Lung (tissue), 12 donors: ENCODE results near the gene COL4A2. TPM values are rescaled to one million over a fixed set of nuclear protein-coding genes. Genes with fewer than 3 reads are reported as not detected.
"Not testable (repeated sequence)": the region's sequence is repeated elsewhere in the genome, so short reads cannot be mapped to it uniquely, and the experiment has no call there.

Experiments
- ATAC-seq: fragments of 200-7000 bp; cut with Tn5 transposase; one replicate; pipeline ENCODE4 v1.9.1; 2020; ENCODE audit warnings: moderate number of reproducible peaks; ENCODE audit not compliant: insufficient read depth, low FRiP score
- DNase-seq, 3 donors: peaks; one replicate each; pipeline ENCODE4 v3.0.0-alpha.2; 2013 to 2017
- H3K27ac ChIP-seq, 2 donors: one replicate each; pipeline ENCODE4 v1.5.1; 2013; ENCODE audit warnings: mild to moderate bottlenecking in 2 of 2, moderate library complexity in 2 of 2, control low read depth in 1 of 2, inconsistent platforms in 1 of 2, low read depth in 1 of 2, low read length in 1 of 2
- H3K27me3 ChIP-seq, 3 donors: one replicate each; pipeline ENCODE4 v1.5.1; 2013; ENCODE audit warnings: low read length in 2 of 3; ENCODE audit not compliant: control insufficient read depth in 3 of 3, insufficient read depth in 3 of 3
- H3K36me3 ChIP-seq, 4 donors: one replicate each; pipeline ENCODE4 v1.5.1; 2013; ENCODE audit warnings: low read length in 4 of 4, mild to moderate bottlenecking in 1 of 4, moderate library complexity in 1 of 4; ENCODE audit not compliant: control insufficient read depth in 4 of 4, insufficient read depth in 4 of 4
- H3K4me1 ChIP-seq, 5 donors: one replicate each; pipeline ENCODE4 v1.5.1; 2013; ENCODE audit warnings: low read length in 5 of 5, mild to moderate bottlenecking in 2 of 5, moderate library complexity in 1 of 5; ENCODE audit not compliant: control insufficient read depth in 5 of 5, insufficient read depth in 5 of 5
- H3K4me3 ChIP-seq: one replicate; pipeline ENCODE4 v1.5.1; 2013; ENCODE audit warnings: mild to moderate bottlenecking, control low read depth, moderate library complexity
- H3K9ac ChIP-seq, 2 donors: one replicate each; pipeline ENCODE4 v1.5.1; 2013; ENCODE audit warnings: low read length in 2 of 2, control low read depth in 1 of 2; ENCODE audit not compliant: insufficient read depth in 1 of 2
- H3K9me3 ChIP-seq, 4 donors: one replicate each; pipeline ENCODE4 v1.5.1; 2013; ENCODE audit warnings: low read length in 3 of 4, mild to moderate bottlenecking in 1 of 4, moderate library complexity in 1 of 4; ENCODE audit not compliant: control insufficient read depth in 4 of 4, insufficient read depth in 3 of 4
- CTCF ChIP-seq: IDR thresholded peaks from 2 replicates; pipeline ENCODE4 v1.5.1; 2012; ENCODE audit warnings: mild to moderate bottlenecking; ENCODE audit errors: control extremely low read depth, extremely low read depth
- WGBS, 2 donors: extraction: QIAGEN DNeasy Blood & Tissue Kit; methylation state at CpG; one replicate each; pipeline ENCODE4 v1.1.7; 2013; 5-methylcytosine and 5-hydroxymethylcytosine counted together
- polyA plus RNA-seq, 2 donors: library from polyadenylated mRNA; stranded (reverse); fragments of 200-250 nt; gene quantifications; one replicate each; pipeline ENCODE4 v1.2.1, GENCODE V29; 2013
- total RNA-seq, 2 donors: library from RNA; depleted of rRNA in 1 of 2; stranded (reverse); fragments of >200 nt in 1 of 2; gene quantifications; one replicate each; pipeline ENCODE4 v1.2.1, GENCODE V29; 2014 to 2021
- donor health status: control.
- donor health status: control.
- donor health status: Bipolar disorder and iron deficiency.
- donor health status: healthy.
- donor health status: DM: yes; HTN: yes; CAD: no.

The COL4A2 gene
- total and polyA plus RNA-seq, 4 donors: 169 to 627 (median 339) TPM

- TF ChIP-seq CTCF: no peak
- H3K36me3 ChIP-seq: peaks cover 12 to 31% (median 23%) of the 10 kb centered on the region in 4 donors
- no peak overlapping the region for H3K4me3 ChIP-seq
- ATAC-seq: no peak
- no peak for DNase-seq
- H3K27ac ChIP-seq: no peak overlapping the region
- no peaks in the 10 kb centered on the region for H3K27me3 ChIP-seq
- H3K4me1 ChIP-seq: no peaks in the 10 kb centered on the region
- WGBS, 2 donors: 91 to 92% methylated on average over 18 of the region's 18 CpGs
- H3K9ac ChIP-seq: no peak overlapping the region
- no peaks in the 10 kb centered on the region for H3K9me3 ChIP-seq
Measured at GRCh38 chr13:110484290-110485048, 177.4 kb downstream of the COL4A2 start.

GRCh38 chr13:110485604-110486003, 178.5 kb downstream of the COL4A2 start:
- Histone ChIP-seq H3K36me3 (peaks cover 12 to 36% (median 23%) of the 10 kb centered on the region in 4 donors), H3K27ac (no peak overlapping the region), H3K9ac (no peak overlapping the region), H3K4me1 (no peaks in the 10 kb centered on the region), H3K27me3 (no peaks in the 10 kb centered on the region), H3K4me3 (no peak overlapping the region), H3K9me3 (no peaks in the 10 kb centered on the region)
- no peak for ATAC-seq
- DNase-seq: no peak
- WGBS, 2 donors: 67 to 80% methylated on average over 9 of the region's 9 CpGs
- TF ChIP-seq CTCF: no peak

GRCh38 chr13:110486061-110486715, 179.1 kb downstream of the COL4A2 start:
- Histone ChIP-seq H3K9me3 (no peaks in the 10 kb centered on the region), H3K9ac (no peak overlapping the region), H3K36me3 (peaks cover 14 to 36% (median 25%) of the 10 kb centered on the region in 4 donors), H3K4me3 (no peak overlapping the region), H3K27me3 (no peaks in the 10 kb centered on the region), H3K4me1 (no peaks in the 10 kb centered on the region), H3K27ac (no peak overlapping the region)
- WGBS, 2 donors: 91 to 93% methylated on average over 15 of the region's 15 CpGs
- ATAC-seq (no peak), DNase-seq (no peak)
- no peak for TF ChIP-seq CTCF

- peaks cover 14 to 42% (median 27%) of the 10 kb centered on the region in 4 donors for H3K36me3 ChIP-seq
- not testable (repeated sequence) for H3K9me3 ChIP-seq, H3K27ac ChIP-seq, H3K27me3 ChIP-seq, H3K4me3 ChIP-seq, ATAC-seq, H3K9ac ChIP-seq, H3K4me1 ChIP-seq, DNase-seq
- 81 to 87% methylated on average over 3 of the region's 3 CpGs for WGBS, 2 donors
Measured at GRCh38 chr13:110486880-110487279, 179.8 kb downstream of the COL4A2 start.
